ENCODE measurements around the gene TMEM87B. TPM values are rescaled to one million over a fixed set of nuclear protein-coding genes. Genes with fewer than 3 reads are reported as not detected.

The TMEM87B gene
- polyA plus RNA-seq, 4 donors: 17.3 to 43.3 (median 26.1) TPM

GRCh38 chr2:112026509-112026908 lies 28.6 kb upstream of the TMEM87B start:
- WGBS, 3 donors: 61 to 78% (median 62%) methylated on average over 8 of the region's 8 CpGs
- peaks cover 0 to 24% (median 2%) of the 10 kb centered on the region in 3 donors for H3K36me3 ChIP-seq (ENCODE audit: control insufficient read depth in 3 of 3, insufficient read depth in 2 of 3, low read depth in 1 of 3, low read length in 3 of 3)
- no peak overlapping the region for H3K4me3 ChIP-seq (ENCODE audit: low read depth in 1 of 3, low read length in 3 of 3)
- H3K4me1 ChIP-seq (ENCODE audit: control insufficient read depth in 3 of 3, insufficient read depth in 2 of 3, low read depth in 1 of 3, low read length in 2 of 3): peaks cover 2 to 11% (median 5%) of the 10 kb centered on the region in 3 donors
- DNase-seq (peak in 1 of 2 donors; percentile 30), FAIRE-seq (no peak)
- H3K27ac ChIP-seq (ENCODE audit: low read depth in 1 of 3, low read length in 2 of 3): no peak overlapping the region
- peaks cover 0 to 5% of the 10 kb centered on the region in 2 donors for H3K9me3 ChIP-seq (ENCODE audit: control insufficient read depth in 2 of 2, insufficient read depth in 1 of 2, low read depth in 1 of 2, low read length in 1 of 2)
- H3K27me3 ChIP-seq (ENCODE audit: control insufficient read depth in 3 of 3, insufficient read depth in 3 of 3, low read length in 3 of 3): no peaks in the 10 kb centered on the region

GRCh38 chr2:112027767-112028166 lies 27.3 kb upstream of the TMEM87B start:
- Histone ChIP-seq H3K27me3 (ENCODE audit: control insufficient read depth in 3 of 3, insufficient read depth in 3 of 3, low read length in 3 of 3) (no peaks in the 10 kb centered on the region), H3K4me3 (ENCODE audit: low read depth in 1 of 3, low read length in 3 of 3) (no peak overlapping the region), H3K27ac (ENCODE audit: low read depth in 1 of 3, low read length in 2 of 3) (no peak overlapping the region), H3K9me3 (ENCODE audit: control insufficient read depth in 2 of 2, insufficient read depth in 1 of 2, low read depth in 1 of 2, low read length in 1 of 2) (peaks cover 0 to 5% of the 10 kb centered on the region in 2 donors), H3K4me1 (ENCODE audit: control insufficient read depth in 3 of 3, insufficient read depth in 2 of 3, low read depth in 1 of 3, low read length in 2 of 3) (peaks cover 4 to 10% (median 6%) of the 10 kb centered on the region in 3 donors), H3K36me3 (ENCODE audit: control insufficient read depth in 3 of 3, insufficient read depth in 2 of 3, low read depth in 1 of 3, low read length in 3 of 3) (peaks cover 0 to 17% (median 0%) of the 10 kb centered on the region in 3 donors)
- FAIRE-seq (no peak), DNase-seq (no peak)
- 89 to 95% (median 94%) methylated on average over 3 of the region's 3 CpGs for WGBS, 3 donors

GRCh38 chr2:112029164-112029563 lies 25.9 kb upstream of the TMEM87B start:
- Histone ChIP-seq H3K4me3 (ENCODE audit: low read depth in 1 of 3, low read length in 3 of 3) (no peak overlapping the region), H3K27me3 (ENCODE audit: control insufficient read depth in 3 of 3, insufficient read depth in 3 of 3, low read length in 3 of 3) (no peaks in the 10 kb centered on the region), H3K9me3 (ENCODE audit: control insufficient read depth in 2 of 2, insufficient read depth in 1 of 2, low read depth in 1 of 2, low read length in 1 of 2) (peaks cover 0 to 5% of the 10 kb centered on the region in 2 donors), H3K27ac (ENCODE audit: low read depth in 1 of 3, low read length in 2 of 3) (no peak overlapping the region), H3K4me1 (ENCODE audit: control insufficient read depth in 3 of 3, insufficient read depth in 2 of 3, low read depth in 1 of 3, low read length in 2 of 3) (peaks cover 6 to 14% (median 7%) of the 10 kb centered on the region in 3 donors), H3K36me3 (ENCODE audit: control insufficient read depth in 3 of 3, insufficient read depth in 2 of 3, low read depth in 1 of 3, low read length in 3 of 3) (peaks cover 0 to 13% (median 0%) of the 10 kb centered on the region in 3 donors)
- 60 to 82% (median 77%) methylated on average over 2 of the region's 2 CpGs for WGBS, 3 donors
- FAIRE-seq (no peak), DNase-seq (no peak)

- WGBS, 3 donors: 18 to 32% (median 31%) methylated on average over 12 of the region's 12 CpGs
- Histone ChIP-seq H3K36me3 (ENCODE audit: control insufficient read depth in 3 of 3, insufficient read depth in 2 of 3, low read depth in 1 of 3, low read length in 3 of 3) (peaks cover 0 to 3% (median 0%) of the 10 kb centered on the region in 3 donors), H3K4me1 (ENCODE audit: control insufficient read depth in 3 of 3, insufficient read depth in 2 of 3, low read depth in 1 of 3, low read length in 2 of 3) (peaks cover 6 to 14% (median 7%) of the 10 kb centered on the region in 3 donors), H3K27me3 (ENCODE audit: control insufficient read depth in 3 of 3, insufficient read depth in 3 of 3, low read length in 3 of 3) (no peaks in the 10 kb centered on the region), H3K9me3 (ENCODE audit: control insufficient read depth in 2 of 2, insufficient read depth in 1 of 2, low read depth in 1 of 2, low read length in 1 of 2) (peaks cover 0 to 12% of the 10 kb centered on the region in 2 donors), H3K27ac (ENCODE audit: low read depth in 1 of 3, low read length in 2 of 3) (peak overlapping the region in 2 of 3 donors; percentile 39 to 52), H3K4me3 (ENCODE audit: low read depth in 1 of 3, low read length in 3 of 3) (no peak overlapping the region)
- DNase-seq: peak; percentile 70 to 76
- FAIRE-seq: no peak
Measured at GRCh38 chr2:112031473-112032223, 23.4 kb upstream of the TMEM87B start.

GRCh38 chr2:112032224-112032586 lies 22.9 kb upstream of the TMEM87B start:
- H3K4me1 ChIP-seq (ENCODE audit: control insufficient read depth in 3 of 3, insufficient read depth in 2 of 3, low read depth in 1 of 3, low read length in 2 of 3): peaks cover 6 to 14% (median 7%) of the 10 kb centered on the region in 3 donors
- peaks cover 0 to 14% of the 10 kb centered on the region in 2 donors for H3K9me3 ChIP-seq (ENCODE audit: control insufficient read depth in 2 of 2, insufficient read depth in 1 of 2, low read depth in 1 of 2, low read length in 1 of 2)
- no peak overlapping the region for H3K4me3 ChIP-seq (ENCODE audit: low read depth in 1 of 3, low read length in 3 of 3)
- peaks cover 0 to 3% (median 0%) of the 10 kb centered on the region in 3 donors for H3K36me3 ChIP-seq (ENCODE audit: control insufficient read depth in 3 of 3, insufficient read depth in 2 of 3, low read depth in 1 of 3, low read length in 3 of 3)
- no peak for FAIRE-seq
- DNase-seq: no peak
- peak overlapping the region in 2 of 3 donors; percentile 7 to 39 for H3K27ac ChIP-seq (ENCODE audit: low read depth in 1 of 3, low read length in 2 of 3)
- no peaks in the 10 kb centered on the region for H3K27me3 ChIP-seq (ENCODE audit: control insufficient read depth in 3 of 3, insufficient read depth in 3 of 3, low read length in 3 of 3)
- 55 to 73% (median 72%) methylated on average over 4 of the region's 4 CpGs for WGBS, 3 donors

GRCh38 chr2:112032689-112033465 lies 22.2 kb upstream of the TMEM87B start:
- no peak for DNase-seq
- no peaks in the 10 kb centered on the region for H3K27me3 ChIP-seq (ENCODE audit: control insufficient read depth in 3 of 3, insufficient read depth in 3 of 3, low read length in 3 of 3)
- peaks cover 0 to 3% (median 0%) of the 10 kb centered on the region in 3 donors for H3K36me3 ChIP-seq (ENCODE audit: control insufficient read depth in 3 of 3, insufficient read depth in 2 of 3, low read depth in 1 of 3, low read length in 3 of 3)
- 57 to 66% (median 59%) methylated on average over 4 of the region's 4 CpGs for WGBS, 3 donors
- H3K4me3 ChIP-seq (ENCODE audit: low read depth in 1 of 3, low read length in 3 of 3): no peak overlapping the region
- FAIRE-seq: no peak
- peaks cover 6 to 14% (median 7%) of the 10 kb centered on the region in 3 donors for H3K4me1 ChIP-seq (ENCODE audit: control insufficient read depth in 3 of 3, insufficient read depth in 2 of 3, low read depth in 1 of 3, low read length in 2 of 3)
- H3K9me3 ChIP-seq (ENCODE audit: control insufficient read depth in 2 of 2, insufficient read depth in 1 of 2, low read depth in 1 of 2, low read length in 1 of 2): peaks cover 0 to 17% of the 10 kb centered on the region in 2 donors
- H3K27ac ChIP-seq (ENCODE audit: low read depth in 1 of 3, low read length in 2 of 3): peak overlapping the region in 1 of 3 donors; percentile 18

- Histone ChIP-seq H3K27me3 (ENCODE audit: control insufficient read depth in 3 of 3, insufficient read depth in 3 of 3, low read length in 3 of 3) (no peaks in the 10 kb centered on the region), H3K4me3 (ENCODE audit: low read depth in 1 of 3, low read length in 3 of 3) (no peak overlapping the region), H3K4me1 (ENCODE audit: control insufficient read depth in 3 of 3, insufficient read depth in 2 of 3, low read depth in 1 of 3, low read length in 2 of 3) (peaks cover 4 to 14% (median 7%) of the 10 kb centered on the region in 3 donors), H3K36me3 (ENCODE audit: control insufficient read depth in 3 of 3, insufficient read depth in 2 of 3, low read depth in 1 of 3, low read length in 3 of 3) (no peaks in the 10 kb centered on the region), H3K9me3 (ENCODE audit: control insufficient read depth in 2 of 2, insufficient read depth in 1 of 2, low read depth in 1 of 2, low read length in 1 of 2) (peaks cover 0 to 17% of the 10 kb centered on the region in 2 donors), H3K27ac (ENCODE audit: low read depth in 1 of 3, low read length in 2 of 3) (no peak overlapping the region)
- DNase-seq (no peak), FAIRE-seq (no peak)
- whole genome bisulfite sequencing, 3 donors: 35 to 41% (median 39%) methylated on average over 1 of the region's 1 CpG
Measured at GRCh38 chr2:112033600-112033999, 21.5 kb upstream of the TMEM87B start.

GRCh38 chr2:112034924-112035323 lies 20.1 kb upstream of the TMEM87B start:
- WGBS, 3 donors: 80 to 83% (median 82%) methylated on average over 3 of the region's 3 CpGs
- DNase-seq (no peak), FAIRE-seq (no peak)
- Histone ChIP-seq H3K4me1 (ENCODE audit: control insufficient read depth in 3 of 3, insufficient read depth in 2 of 3, low read depth in 1 of 3, low read length in 2 of 3) (peaks cover 2 to 14% (median 7%) of the 10 kb centered on the region in 3 donors), H3K4me3 (ENCODE audit: low read depth in 1 of 3, low read length in 3 of 3) (no peak overlapping the region), H3K27ac (ENCODE audit: low read depth in 1 of 3, low read length in 2 of 3) (no peak overlapping the region), H3K9me3 (ENCODE audit: control insufficient read depth in 2 of 2, insufficient read depth in 1 of 2, low read depth in 1 of 2, low read length in 1 of 2) (peaks cover 0 to 14% of the 10 kb centered on the region in 2 donors), H3K27me3 (ENCODE audit: control insufficient read depth in 3 of 3, insufficient read depth in 3 of 3, low read length in 3 of 3) (no peaks in the 10 kb centered on the region), H3K36me3 (ENCODE audit: control insufficient read depth in 3 of 3, insufficient read depth in 2 of 3, low read depth in 1 of 3, low read length in 3 of 3) (no peaks in the 10 kb centered on the region)

Data from small intestine (tissue), 7 donors.